HG03432 (cell line): ENCODE data around the gene EML1.

Experiments used
- ATAC-seq: cut with Tn5 transposase; IDR thresholded peaks from one replicate; pipeline ENCODE4 v1.9.1; 2021; ENCODE audit warnings: mild to moderate bottlenecking, moderate library complexity; ENCODE audit not compliant: unreplicated experiment

The EML1 gene

GRCh38 chr14:99982537-99983250, 189.5 kb downstream of the EML1 start:
- ATAC-seq: peak; percentile 77

DNA sequence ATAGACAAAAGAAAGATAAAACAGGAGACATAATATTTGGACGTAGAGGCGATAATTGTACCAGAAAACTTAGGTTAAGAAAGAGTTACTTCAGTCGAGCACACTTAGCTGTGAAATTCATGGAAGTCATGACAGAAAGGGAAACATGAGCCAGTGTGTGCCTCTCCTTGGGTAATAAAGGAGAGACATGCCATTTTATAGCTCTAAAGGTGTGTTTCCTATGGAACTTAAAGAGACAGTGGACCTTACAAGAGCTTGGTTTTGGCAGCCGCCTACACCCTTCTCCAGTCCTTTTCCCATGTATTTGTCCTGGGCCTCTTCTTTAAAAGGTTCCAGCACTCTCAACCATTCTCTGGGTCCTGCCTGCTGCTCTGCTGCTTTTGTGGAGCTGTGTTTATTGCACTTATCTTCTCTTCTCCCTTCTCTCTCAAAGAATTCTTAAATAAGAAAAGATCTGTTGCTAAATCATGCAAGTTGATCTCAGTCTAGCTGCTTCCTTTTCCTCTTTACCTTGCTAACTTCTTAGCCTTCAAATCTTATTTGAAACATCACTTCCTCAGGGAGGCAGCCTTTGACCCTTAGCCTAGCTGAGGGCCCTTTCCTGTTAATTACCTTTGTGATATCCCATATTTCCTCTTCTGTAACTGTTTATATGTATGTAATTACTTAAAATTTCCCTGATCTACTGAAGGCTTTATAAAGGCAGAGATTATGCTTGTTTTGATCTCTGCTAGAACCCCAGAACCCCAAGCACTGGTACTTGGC, 190.2 kb downstream of the EML1 start:
- ATAC-seq: no peak

DNA sequence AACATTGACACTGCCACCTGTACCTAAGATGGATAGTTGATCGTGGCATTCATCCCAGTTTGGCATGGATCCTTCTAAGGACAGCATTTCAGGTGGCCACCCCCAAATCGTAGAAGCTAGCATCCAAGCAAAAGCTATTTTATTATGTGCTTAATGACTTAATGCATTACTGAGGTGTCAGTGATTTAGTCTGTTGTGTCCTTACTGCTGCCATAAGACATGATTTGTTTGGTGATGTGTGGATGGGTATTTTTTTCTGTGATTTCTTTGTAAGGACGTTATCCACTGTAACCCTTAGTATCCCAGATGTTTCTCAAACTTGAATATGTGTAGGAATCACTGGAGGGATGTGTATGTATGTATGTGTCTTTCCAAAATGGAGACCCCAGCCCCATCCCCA, 190.8 kb downstream of the EML1 start:
- ATAC-seq: no peak

GRCh38 chr14:99986396-99986795, 193.2 kb downstream of the EML1 start:
- no peak for ATAC-seq

- no peak for ATAC-seq
Observed at GRCh38 chr14:99989032-99989431, 195.8 kb downstream of the EML1 start.

DNA sequence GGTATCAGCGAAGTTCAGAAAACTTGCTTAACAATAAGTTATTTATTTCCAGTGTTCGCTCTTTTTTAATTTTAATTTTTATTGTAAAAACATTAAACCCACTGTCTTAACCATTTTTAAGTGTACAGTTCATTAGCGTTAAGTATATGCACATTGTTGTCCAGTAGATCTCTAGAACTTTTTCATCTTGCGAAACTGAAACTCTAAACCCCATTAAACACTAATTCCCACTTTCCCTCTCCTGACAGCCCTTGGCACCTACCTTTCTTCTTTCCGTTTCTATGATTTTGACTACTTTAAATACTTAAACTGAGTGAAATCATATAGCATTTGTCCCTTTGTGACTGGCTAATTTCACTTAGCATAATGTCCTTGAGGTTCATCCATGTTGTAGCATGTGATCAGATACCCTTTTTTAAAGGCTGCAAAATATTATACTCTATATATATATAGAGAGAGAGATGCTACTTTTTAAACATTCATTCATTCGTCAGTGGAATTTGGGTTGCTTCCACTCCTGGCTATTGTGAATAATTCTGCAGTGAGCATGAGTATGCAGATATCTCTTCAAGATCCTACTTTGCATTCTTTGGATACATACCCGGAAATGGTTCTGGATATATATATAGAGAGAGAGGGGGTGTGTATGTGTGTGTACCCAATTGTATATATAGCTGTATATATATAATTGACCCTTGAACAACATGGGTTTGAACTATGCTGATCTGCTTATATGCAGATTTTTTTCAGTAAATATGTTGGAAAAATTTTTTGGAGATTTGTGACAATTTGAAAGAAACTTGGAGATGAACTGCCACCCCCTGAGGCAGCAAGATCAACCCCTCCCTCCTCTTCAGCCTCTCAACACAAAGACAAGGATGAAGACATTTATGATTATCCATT, 197.3 kb downstream of the EML1 start:
- ATAC-seq: no peak

- ATAC-seq: no peak
Observed at GRCh38 chr14:99991331-99991730, 198.1 kb downstream of the EML1 start.
